Stimulated activated CD4-positive, alpha-beta T cell treated with anti-CD3 and anti-CD28 coated beads, Interleukin-1b, Interleukin-23, amount 100 ng/mL, for 24 hours (primary cell): ENCODE results near the gene ZNF454.
A peak's percentile ranks its signal among the peaks of the same experiment; 100 is the strongest.

Experiments
- DNase-seq, 4 experiments: peaks; one replicate each; pipeline ENCODE4 v3.0.0-alpha.2; 2020; ENCODE audit warnings: low read depth in 4 of 4, low spot score in 1 of 4

Gene ZNF454

DNA sequence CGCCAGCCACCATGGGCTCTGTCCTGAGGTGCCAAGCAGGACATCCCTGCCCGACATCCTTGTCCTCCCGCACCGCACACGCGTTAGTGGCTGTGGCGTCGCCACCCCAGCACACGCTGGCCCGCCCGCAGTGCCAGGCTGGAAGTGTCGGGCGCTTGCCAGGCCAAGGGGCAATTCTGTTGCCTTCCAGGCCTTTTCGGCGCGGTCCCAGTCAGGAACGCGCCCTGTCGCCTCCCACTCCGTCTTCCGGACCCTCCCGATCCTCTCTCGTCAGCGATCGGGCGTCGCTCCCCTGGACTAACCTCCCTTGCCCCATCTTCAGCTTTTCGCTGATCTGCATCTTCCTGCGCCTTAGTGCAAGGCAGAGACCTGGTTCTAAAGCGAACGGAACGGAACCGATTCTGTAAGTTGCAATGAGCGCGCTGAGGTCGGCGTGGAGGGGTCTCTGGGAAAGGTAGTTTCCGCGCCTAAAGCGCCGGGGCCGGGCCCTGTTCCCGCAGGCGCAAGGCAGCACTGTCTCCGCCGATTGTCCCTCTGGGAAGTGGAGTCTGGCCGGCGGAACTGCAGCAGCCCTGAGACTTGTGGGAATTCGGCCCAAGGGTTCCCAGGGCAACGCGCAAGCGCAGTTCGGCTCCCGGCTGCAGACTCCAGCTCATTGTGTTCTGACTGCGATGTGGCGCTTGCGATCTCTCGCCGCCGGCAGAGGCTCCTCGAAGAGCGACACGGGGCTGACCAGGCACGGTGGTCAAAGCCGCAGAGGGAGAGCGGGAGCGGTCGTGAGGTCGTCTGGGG is at the start of gene ZNF454:
ZNF454 (plus strand) TSS at position 630 of the 792 bp plus-strand sequence. CDS start 1,594 bp downstream, outside the sequence.
- no peak for DNase-seq

- peak in 2 of 4 experiments; percentile 8 to 13 for DNase-seq
Observed at GRCh38 chr5:178895615-178896571, 45.1 kb upstream of the ZNF454 start, which contains the start of gene ZFP2. ZFP2 (plus strand) TSS chr5:178895913; CDS start chr5:178931314, 35,401 bp downstream.

DNA sequence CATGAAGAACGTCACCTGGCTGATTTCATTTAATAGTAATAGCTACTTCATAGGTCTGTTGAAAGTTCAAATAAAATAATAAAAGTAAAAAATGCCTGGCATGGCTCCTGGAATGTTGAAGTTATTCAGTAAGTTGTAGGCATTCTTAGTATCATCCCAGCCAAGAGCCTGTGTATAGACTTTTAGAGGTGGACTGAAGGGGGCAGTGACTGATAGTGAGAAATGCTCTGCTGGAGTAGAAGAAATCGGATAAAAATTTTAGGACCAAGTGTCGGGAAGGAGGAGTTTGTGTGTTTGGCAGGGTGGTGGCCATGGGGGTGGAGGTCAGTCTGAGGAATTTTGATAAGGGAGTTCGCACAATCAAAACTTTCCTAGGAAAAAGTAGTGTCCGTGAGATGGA is 41.7 kb upstream of the ZNF454 start:
- DNase-seq = no peak

DNA sequence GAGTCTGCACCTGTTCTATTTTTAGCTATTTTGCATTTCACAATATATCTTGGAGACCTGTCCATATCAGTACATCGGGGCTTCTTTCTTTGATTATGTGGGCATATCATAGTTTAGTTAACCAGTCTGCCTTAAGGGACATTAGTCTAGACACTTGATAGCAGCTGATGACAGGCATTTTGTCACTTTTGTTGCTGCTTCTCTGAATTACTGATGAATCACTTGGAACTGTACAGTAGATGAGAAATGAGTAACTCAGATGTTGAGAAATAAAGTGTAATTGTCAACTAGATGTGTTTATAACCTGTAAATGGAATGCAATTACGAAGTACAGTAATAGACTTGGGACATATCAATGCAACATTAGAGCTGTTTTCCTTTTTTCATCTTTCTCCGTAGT is 38.1 kb upstream of the ZNF454 start:
- no peak for DNase-seq

- DNase-seq = no peak
Observed at GRCh38 chr5:178931846-178932760, 8.9 kb upstream of the ZNF454 start.

DNA sequence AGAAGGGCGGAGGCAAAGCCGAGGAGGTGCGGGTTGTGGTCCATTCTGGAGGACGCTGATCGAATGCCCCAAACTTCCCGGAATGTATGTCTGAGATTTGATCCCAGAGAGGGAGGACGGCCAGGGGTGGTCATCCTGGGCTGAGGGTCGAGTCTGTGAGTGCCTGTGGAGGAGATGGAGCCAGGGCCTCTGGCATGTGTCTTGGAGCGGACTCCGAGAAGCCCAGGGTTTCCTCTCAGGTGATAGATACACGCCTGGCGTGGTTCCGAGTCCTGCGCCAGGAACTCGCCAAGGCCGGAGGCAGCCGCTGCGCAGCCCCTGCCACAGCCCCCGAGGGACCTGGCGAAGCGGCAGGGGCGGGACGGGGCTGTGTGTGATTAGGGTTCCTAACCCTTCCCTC is 363 bp downstream of the ZNF454 start:
- DNase-seq = no peak

DNA sequence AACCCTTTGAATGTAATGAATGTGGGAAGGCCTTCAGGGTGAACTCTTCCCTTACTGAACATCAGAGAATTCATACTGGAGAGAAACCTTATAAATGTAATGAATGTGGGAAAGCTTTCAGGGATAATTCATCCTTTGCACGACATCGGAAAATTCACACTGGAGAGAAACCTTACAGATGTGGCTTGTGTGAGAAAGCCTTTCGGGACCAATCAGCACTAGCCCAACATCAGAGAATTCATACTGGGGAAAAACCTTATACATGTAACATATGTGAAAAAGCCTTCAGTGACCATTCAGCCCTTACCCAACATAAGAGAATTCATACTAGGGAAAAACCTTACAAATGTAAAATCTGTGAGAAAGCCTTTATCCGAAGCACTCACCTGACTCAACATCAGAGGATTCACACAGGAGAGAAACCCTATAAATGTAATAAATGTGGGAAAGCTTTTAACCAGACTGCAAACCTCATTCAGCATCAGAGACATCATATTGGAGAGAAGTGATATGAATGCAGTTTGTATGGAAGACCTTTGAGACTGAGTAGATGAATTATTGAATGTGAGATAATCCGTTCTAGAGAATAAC is 24.6 kb downstream of the ZNF454 start:
- no peak for DNase-seq

- DNase-seq = no peak
Observed at GRCh38 chr5:178981381-178981780, 40.4 kb downstream of the ZNF454 start.

DNA sequence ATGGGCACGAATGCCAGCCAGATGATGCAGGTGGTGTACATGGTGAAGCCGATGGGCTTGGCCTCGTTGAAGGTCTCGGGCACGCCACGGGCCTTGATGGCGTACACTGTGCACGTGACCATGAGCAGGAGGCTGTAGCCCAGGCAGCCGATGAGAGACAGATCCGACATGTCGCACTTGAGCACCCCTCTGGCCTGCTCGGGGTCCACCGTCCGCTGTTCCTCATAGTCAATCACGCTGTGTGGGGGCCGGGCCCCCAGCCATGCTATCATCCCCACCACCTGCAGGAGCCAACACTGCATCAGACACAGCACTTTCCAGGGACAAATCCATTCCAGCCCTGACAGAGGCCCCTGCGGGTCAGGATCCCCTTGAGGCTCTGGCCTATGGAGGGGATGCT is 41.9 kb downstream of the ZNF454 start:
- DNase-seq = no peak

DNA sequence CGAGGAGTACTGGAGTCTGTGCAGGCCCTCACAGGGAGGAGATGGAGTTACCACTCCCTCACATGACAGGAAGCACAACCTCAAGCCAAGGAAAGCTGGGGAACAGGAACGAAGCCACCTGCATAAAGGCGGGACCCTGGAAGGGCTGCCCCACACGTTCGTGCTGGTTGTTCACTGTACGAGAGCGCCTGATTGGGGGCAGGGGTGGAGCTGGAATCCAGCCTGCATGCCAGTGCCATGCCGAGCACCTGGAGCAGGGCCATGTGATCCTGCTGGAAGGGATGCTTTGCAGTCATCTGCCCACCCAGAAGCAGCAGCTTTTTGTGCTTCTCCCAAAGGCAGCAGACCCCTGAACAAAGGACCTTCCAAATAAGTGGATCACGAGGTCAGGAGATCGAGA is 42.7 kb downstream of the ZNF454 start:
- DNase-seq = no peak

DNA sequence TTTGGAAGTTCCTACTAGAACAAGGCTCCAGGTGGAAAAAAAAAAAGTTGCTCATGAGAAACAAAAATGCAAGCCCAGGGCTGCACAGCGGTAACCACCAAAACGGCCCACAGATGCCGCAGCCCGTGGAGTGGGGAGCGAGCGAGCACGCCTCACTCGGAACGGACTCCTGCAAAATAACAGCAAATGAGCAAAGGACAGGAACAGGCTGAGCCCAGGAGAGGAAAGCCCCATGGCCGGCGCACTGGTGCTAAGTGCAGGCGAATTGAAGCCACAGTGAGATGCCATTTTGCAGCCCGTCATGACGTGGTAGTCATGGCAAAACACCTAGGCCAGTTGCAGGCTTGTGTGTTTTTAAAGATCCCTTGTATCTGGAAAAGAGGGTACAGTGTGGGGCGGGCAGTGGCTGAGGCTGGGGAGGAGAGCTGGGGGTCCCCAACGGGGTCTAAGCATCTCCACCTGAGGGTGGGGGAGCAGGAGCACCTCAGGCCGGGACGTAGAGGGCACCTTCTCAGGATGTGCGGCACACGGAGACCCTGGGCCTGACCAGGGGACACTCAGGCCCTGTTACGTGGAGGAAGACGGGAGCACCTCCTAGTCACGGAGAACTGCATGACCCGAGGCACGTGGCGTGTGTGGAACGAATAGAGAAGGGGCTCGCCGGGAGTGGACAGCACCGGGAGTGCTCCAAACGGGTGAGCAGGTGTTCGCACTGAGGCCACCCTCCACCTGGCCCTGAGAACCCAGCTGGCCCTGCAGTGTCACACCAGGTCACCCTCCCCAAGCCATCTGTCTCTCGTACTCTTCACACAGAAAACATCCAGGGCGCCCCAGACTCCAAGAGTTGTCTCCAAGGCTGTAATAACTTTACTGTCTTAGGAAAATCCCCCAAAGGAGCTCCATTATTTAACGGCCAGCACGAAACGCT is 43.4 kb downstream of the ZNF454 start:
- DNase-seq = no peak

- DNase-seq = no peak
Observed at GRCh38 chr5:178986326-178986960, 45.4 kb downstream of the ZNF454 start.

DNA sequence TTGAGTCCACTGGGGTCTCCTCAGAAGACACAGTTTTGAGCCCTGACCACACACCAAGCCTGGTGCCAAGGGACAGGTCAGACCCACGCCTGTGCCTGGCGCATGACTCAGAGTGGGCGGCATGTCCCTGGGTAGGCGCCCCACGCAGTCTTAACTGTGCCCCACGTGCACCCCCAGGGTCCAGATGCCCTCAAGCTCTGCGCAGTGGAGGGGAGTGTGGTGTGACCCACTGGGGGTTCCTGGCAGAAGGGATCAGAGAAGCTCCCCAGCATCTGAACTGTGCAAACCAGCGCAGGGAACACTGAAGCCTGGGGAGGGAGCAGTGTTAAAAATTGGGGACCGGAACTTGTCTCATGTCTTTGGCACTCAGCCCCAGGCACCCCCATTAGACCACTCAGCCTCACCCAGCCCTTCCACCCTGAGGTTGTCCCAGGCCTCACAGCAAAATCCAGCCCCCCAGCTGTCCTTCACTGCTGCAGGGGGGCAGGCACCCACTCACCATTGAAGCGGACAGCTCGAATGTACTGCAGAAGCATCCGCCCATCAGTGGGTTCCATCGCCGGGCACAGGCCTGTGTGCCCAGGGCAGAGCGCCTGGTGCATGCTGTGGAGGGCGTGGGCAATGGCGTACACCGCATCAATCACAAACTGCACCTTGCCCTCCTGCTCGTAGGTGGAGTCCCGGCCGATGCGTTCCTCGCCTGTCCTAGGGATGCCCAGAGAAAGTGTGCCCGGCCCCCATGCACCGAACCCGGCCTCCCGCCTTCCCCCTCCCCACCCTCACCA is 47.6 kb downstream of the ZNF454 start:
- DNase-seq = no peak

DNA sequence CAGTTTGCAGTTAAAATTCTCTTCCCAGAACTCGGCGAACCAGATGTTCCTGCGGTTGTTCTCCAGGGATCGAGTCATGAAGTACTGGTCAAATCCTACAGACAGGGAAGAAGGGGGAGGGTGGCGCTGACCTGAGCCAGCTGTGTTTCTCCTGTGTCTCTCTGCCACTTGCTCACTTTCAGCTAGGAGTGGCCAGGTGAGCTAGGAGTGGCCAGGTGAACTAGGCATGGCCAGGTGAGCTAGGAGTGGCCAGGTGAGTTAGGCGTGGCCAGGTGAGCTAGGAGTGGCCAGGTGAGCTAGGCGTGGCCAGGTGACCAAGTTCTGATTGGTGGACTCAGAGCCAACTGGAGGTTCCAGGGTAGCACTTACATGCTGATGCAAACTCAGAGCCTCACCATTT is 48.3 kb downstream of the ZNF454 start:
- no peak for DNase-seq

- no peak for DNase-seq
Observed at GRCh38 chr5:178990491-178990890, 49.5 kb downstream of the ZNF454 start.

DNA sequence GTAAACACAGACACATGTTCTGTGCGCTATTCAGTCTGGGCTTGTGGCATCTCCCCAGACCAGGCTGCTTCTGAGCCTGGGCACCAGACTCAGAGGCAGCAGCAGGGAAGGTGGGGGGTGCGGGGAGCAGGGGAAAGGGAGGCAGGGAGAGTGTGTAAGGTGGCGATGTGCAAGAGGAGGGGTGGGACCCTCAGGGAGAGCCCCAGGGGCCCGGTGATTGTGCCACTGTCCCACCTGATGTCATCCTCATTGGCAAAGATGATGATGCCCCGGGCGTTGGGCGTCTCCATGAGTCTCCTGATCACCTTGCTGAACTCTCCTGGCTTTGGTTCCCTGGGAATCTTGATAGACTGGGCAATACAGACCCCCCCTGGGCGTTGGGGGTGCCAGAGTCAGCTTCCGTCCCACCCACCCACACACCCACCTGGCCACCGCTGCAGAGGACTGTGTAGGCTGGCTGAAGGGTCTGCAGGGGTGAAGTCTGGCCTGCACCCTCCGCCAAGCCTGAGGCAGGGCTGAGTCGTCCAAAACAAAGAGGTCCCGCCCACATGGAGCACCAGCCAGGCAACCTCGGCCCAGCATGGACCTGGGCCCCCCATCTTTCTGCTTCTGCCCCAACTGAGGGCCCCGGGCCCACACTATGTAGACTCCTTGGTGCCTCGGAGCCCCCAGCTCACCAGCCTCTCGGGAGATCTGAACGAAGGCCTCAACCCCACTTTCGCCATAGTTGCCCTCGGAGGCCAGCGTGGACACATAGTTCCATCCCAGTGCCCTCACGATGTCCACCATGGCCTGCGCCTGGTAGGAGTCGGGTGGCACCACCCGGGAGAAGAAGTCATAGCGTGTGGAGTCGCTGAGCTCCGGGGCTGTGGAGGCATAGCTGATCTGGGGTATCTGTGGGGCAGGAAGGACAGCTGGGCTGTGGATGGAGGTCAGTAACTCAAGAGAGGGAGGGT is 50.5 kb downstream of the ZNF454 start:
- no peak for DNase-seq

DNA sequence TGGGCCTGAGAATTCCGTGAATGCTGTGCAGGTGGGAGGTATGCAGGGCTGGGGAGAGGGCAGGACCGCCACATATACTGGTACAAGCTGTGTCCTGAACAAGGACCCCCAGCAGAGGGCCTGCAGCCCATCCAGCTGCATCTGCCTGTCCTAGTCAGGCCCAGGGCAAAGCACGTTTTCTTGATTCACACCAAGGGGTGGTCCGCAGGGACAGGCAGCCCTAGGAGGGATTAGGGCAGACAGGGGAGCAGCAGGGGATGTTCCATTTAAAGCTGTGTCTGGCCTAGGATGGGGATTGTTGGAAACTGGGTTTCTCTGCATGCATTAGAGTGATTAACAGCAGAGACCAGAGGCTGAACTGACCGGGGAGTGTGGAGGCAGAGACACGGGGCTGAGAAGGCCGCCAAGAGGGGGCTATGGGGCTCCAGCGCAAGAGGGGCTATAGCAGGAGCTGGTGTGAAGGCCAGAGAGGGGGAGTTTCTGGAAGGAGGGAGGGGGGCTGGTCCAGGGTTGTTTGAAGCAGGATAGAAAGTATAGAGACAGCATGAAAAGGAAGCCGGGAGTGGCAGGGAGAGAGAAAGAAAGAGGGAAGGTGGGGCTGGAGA is 51.4 kb downstream of the ZNF454 start:
- DNase-seq = no peak
